Heart right ventricle (tissue), 16 donors: ENCODE results near the gene MACIR. TPM values are rescaled to one million over a fixed set of nuclear protein-coding genes. Genes with fewer than 3 reads are reported as not detected.

Experiments
- ATAC-seq, 8 donors: fragments of 200-7000 bp; cut with Tn5 transposase; one replicate each; pipeline ENCODE4 v1.9.1; 2020; ENCODE audit warnings: mild to moderate bottlenecking in 8 of 8, moderate library complexity in 8 of 8, moderate number of reproducible peaks in 1 of 8
- DNase-seq, 2 donors: peaks; one replicate each; pipeline ENCODE4 v3.0.0-alpha.2; 2020
- H3K27ac ChIP-seq, 10 donors: fragments of 200-600 bp; sonication (generic) in 2 of 10; one replicate each; pipeline versions ENCODE4 v1.5.0 to v1.8.0; 2020 to 2022; ENCODE audit warnings: mild to moderate bottlenecking in 3 of 10
- H3K27me3 ChIP-seq, 7 donors: fragments of 200-600 bp; one replicate each; pipeline ENCODE4 v1.8.0; 2021 to 2022; ENCODE audit warnings: mild to moderate bottlenecking in 2 of 7
- H3K36me3 ChIP-seq, 9 donors: fragments of 200-600 bp; sonication (generic) in 1 of 9; one replicate each; pipeline versions ENCODE4 v1.5.0 to v1.8.0; 2020 to 2022; ENCODE audit warnings: mild to moderate bottlenecking in 2 of 9
- H3K4me1 ChIP-seq, 9 donors: fragments of 200-600 bp; sonication (generic) in 1 of 9; one replicate each; pipeline versions ENCODE4 v1.5.0 to v1.8.0; 2020 to 2022; ENCODE audit warnings: mild to moderate bottlenecking in 4 of 9
- H3K4me3 ChIP-seq, 10 donors: fragments of 200-600 bp; sonication (generic) in 2 of 10; one replicate each; pipeline versions ENCODE4 v1.5.0 to v1.8.0; 2020 to 2022; ENCODE audit warnings: mild to moderate bottlenecking in 7 of 10, moderate library complexity in 2 of 10
- H3K9me3 ChIP-seq, 11 donors: fragments of 200-600 bp in 10 of 11; sonication (generic) in 2 of 11; one replicate each; pipeline versions ENCODE4 v1.5.0 to v1.8.0; 2013 to 2022; ENCODE audit warnings: mild to moderate bottlenecking in 2 of 11, control low read depth in 1 of 11, moderate library complexity in 1 of 11
- CTCF ChIP-seq, 9 donors: fragments of 200-600 bp; sonication (generic) in 2 of 9; IDR thresholded peaks; one replicate each; pipeline versions ENCODE4 v1.5.0 to v1.8.0; 2021 to 2022; ENCODE audit warnings: antibody characterized with exemption in 9 of 9, mild to moderate bottlenecking in 5 of 9, moderate library complexity in 1 of 9
- WGBS, 2 donors: extraction: QIAGEN DNeasy Blood & Tissue Kit; methylation state at CpG; one replicate each; pipeline ENCODE4 v1.1.7; 2013; ENCODE audit warnings: inconsistent platforms in 1 of 2; 5-methylcytosine and 5-hydroxymethylcytosine counted together
- intact Hi-C, 10 donors: fragments of 100-400 bp; cut with DNase I; formaldehyde crosslinking; loops; one replicate each; pipeline versions ENCODE4 v1.11.1 to v1.14.2; 2022
- polyA plus RNA-seq, 2 donors: library from polyadenylated mRNA; stranded (reverse); fragments of 200-250 nt; gene quantifications; one replicate each; pipeline ENCODE4 v1.2.3, GENCODE V29; 2013
- total RNA-seq, 10 donors: library from RNA; stranded (reverse); fragmentation: NEBNext Ultra II Directional in 3 of 10; extraction: Animal tissue kit (Norgen Biotek cat#: 25700) in 3 of 10; gene quantifications; one replicate each; pipeline versions ENCODE4 v1.2.1 to v1.2.4, GENCODE V29; 2021 to 2023
- donor health status: Arrhythmogenic right ventricular cardiomyopathy.
- donor health status: ischemic (EF 13 %, LVEDD 7.1; RV severe dilation, severe dysfunction).
- donor health status: healthy with polysubstance abuse.
- donor health status: DM: no; HTN: yes; CAD: no.
- donor health status: DM: no; HTN: no; CAD: no.
- donor health status: ischemic (EF 25% LVEDD 6.9; RV normal size, moderate dysfunction).
- donor health status: ischemic (EF 25% LVEDD 5.7; RV mildly dilated, moderate dysfunction).
- donor health status: healthy.
- donor health status: DM: yes; HTN: yes; CAD: no.
- donor health status: Ischemic cardiomyopathy.
- donor health status: ischemic (EF 35%, LVEDD 5.7; RV mildly dilated, moderate dysfunction).
- donor health status: nonischemic (EF 11% LVEDD 7.7; RV severe dilation, severe dysfunction).
- donor health status: DM: yes; HTN: yes; CAD: no.
- donor health status: PGD.
- donor health status: ischemic (EF 29% LVEDD 5.4; RV normal size, mild dysfunction).
- donor health status: nonischemic (EF 23%, LVEDD 6.1; RV moderate dilation, normal function).

MACIR gene
- total and polyA plus RNA-seq, 12 donors, result 1.8 to 5.1 (median 3.8) TPM

GRCh38 chr5:103289024-103289423, 30.5 kb downstream of the MACIR start:
- no peak overlapping the region for H3K4me3 ChIP-seq
- no peaks in the 10 kb centered on the region for H3K27me3 ChIP-seq
- H3K4me1 ChIP-seq, result peaks cover 0 to 21% (median 0%) of the 10 kb centered on the region in 9 donors
- 94 to 97% methylated on average over 1 of the region's 1 CpG for WGBS, 2 donors
- TF ChIP-seq CTCF (IDR thresholded peaks at IDR 0.05), result no peak
- DNase-seq (no peak), ATAC-seq (no peak)
- H3K36me3 ChIP-seq, result no peaks in the 10 kb centered on the region
- intact Hi-C loops, result no loop called here
- no peaks in the 10 kb centered on the region for H3K9me3 ChIP-seq
- no peak overlapping the region for H3K27ac ChIP-seq

GRCh38 chr5:103290846-103291245, 32.3 kb downstream of the MACIR start:
- TF ChIP-seq CTCF (IDR thresholded peaks at IDR 0.05), result no peak
- Histone ChIP-seq H3K36me3 (no peaks in the 10 kb centered on the region), H3K9me3 (no peaks in the 10 kb centered on the region), H3K27me3 (no peaks in the 10 kb centered on the region), H3K27ac (peak overlapping the region in 1 of 10 donors; percentile 25), H3K4me3 (no peak overlapping the region), H3K4me1 (peaks cover 0 to 21% (median 0%) of the 10 kb centered on the region in 9 donors)
- DNase-seq, result no peak
- no peak for ATAC-seq
- intact Hi-C loops, result no loop called here
- 48 to 63% methylated on average over 1 of the region's 1 CpG for WGBS, 2 donors

- no peaks in the 10 kb centered on the region for H3K9me3 ChIP-seq
- no peak overlapping the region for H3K27ac ChIP-seq
- intact Hi-C loops, result no loop called here
- 95% methylated on average over 4 of the region's 4 CpGs for WGBS, 2 donors
- DNase-seq (no peak), ATAC-seq (no peak)
- H3K4me3 ChIP-seq, result no peak overlapping the region
- peaks cover 0 to 21% (median 0%) of the 10 kb centered on the region in 9 donors for H3K4me1 ChIP-seq
- TF ChIP-seq CTCF (IDR thresholded peaks at IDR 0.05), result no peak
- no peaks in the 10 kb centered on the region for H3K36me3 ChIP-seq
- no peaks in the 10 kb centered on the region for H3K27me3 ChIP-seq
Measured at GRCh38 chr5:103291606-103292005, 33.0 kb downstream of the MACIR start.

GRCh38 chr5:103293099-103293498, 34.5 kb downstream of the MACIR start:
- intact Hi-C loops, result no loop called here
- no peak for ATAC-seq

More at GRCh38 chr5:103293099-103293498, 34.5 kb downstream of the MACIR start:
- Histone ChIP-seq H3K27me3 (no peaks in the 10 kb centered on the region), H3K9me3 (no peaks in the 10 kb centered on the region), H3K4me3 (no peak overlapping the region), H3K27ac (no peak overlapping the region), H3K36me3 (no peaks in the 10 kb centered on the region), H3K4me1 (peaks cover 0 to 21% (median 0%) of the 10 kb centered on the region in 9 donors)
- no peak for TF ChIP-seq CTCF (IDR thresholded peaks at IDR 0.05)
- DNase-seq, result no peak
- whole genome bisulfite sequencing, 2 donors, result 78 to 87% methylated on average over 1 of the region's 1 CpG
